ENCODE results near the gene NKX1-2.

DNA sequence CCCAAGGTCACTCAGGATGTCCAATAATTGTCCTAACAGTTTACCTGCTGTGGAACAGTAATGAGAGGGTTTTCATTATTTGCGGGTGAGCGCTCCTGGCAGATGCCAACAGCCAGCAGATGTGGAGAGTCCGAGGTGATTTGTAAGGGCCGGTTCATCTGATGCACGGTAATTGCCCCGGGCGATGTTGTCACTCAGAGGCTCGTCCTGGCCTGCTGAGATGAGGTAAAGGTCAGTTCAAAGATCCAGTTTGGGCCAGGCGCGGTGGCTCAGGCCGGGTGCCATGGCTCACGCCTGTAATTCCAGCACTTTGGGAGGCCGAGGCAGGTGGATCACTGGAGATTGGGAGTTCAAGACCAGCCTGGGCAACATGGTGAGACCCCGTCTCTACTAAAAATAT, 28.7 kb upstream of the NKX1-2 start:
- TF ChIP-seq POLR2AphosphoS5 (IDR thresholded peaks at IDR 0.05; ENCODE audit: borderline replicate concordance, low read depth, low read length) (no peak), EZH2 (IDR thresholded peaks at IDR 0.05) (no peak)

Measured in SK-N-MC (cell line).